WTC11 (cell line): Measurements from ENCODE around the gene ASIC3. TPM values are rescaled to one million over a fixed set of nuclear protein-coding genes. Genes with fewer than 3 reads are reported as not detected.

ENCODE experiments used
- ATF1 ChIP-seq: sonication (generic); formaldehyde crosslinking; IDR thresholded peaks from 2 replicates; pipeline ENCODE4 v1.8.1; 2023; ENCODE audit warnings: mild to moderate bottlenecking, moderate library complexity, missing genetic modification reagents
- GRHL2 ChIP-seq: fragments of 250-450 bp; sonication (Bioruptor Pico); IDR thresholded peaks from 2 replicates; pipeline ENCODE4 v1.8.0; 2022; ENCODE audit warnings: mild to moderate bottlenecking, moderate library complexity; ENCODE audit not compliant: insufficient replicate concordance, severe bottlenecking
- GTF2I ChIP-seq: fragments of 250-450 bp; sonication (Bioruptor Pico); conservative IDR thresholded peaks from 2 replicates; pipeline ENCODE4 v1.4.0; 2021; ENCODE audit warnings: mild to moderate bottlenecking
- HMGA2 ChIP-seq: fragments of 250-450 bp; sonication (Bioruptor Pico); IDR thresholded peaks from 2 replicates; pipeline ENCODE4 v1.4.0; 2021; ENCODE audit warnings: mild to moderate bottlenecking, moderate library complexity
- MXD4 ChIP-seq: fragments of 250-450 bp; sonication (Bioruptor Pico); IDR thresholded peaks from 2 replicates; pipeline ENCODE4 v1.8.0; 2021; ENCODE audit warnings: mild to moderate bottlenecking, moderate library complexity, borderline replicate concordance
- NFATC4 ChIP-seq: fragments of 250-450 bp; sonication (Bioruptor Pico); IDR thresholded peaks from 2 replicates; pipeline ENCODE4 v1.9.0; 2021; ENCODE audit warnings: mild to moderate bottlenecking
- SMAD3 ChIP-seq: sonication (generic); formaldehyde crosslinking; IDR thresholded peaks from 2 replicates; pipeline ENCODE4 v1.8.0; 2022; ENCODE audit warnings: missing genetic modification reagents, mild to moderate bottlenecking, borderline replicate concordance
- SMAD4 ChIP-seq: sonication (generic); formaldehyde crosslinking; IDR thresholded peaks from 2 replicates; pipeline ENCODE4 v1.8.0; 2022; ENCODE audit warnings: mild to moderate bottlenecking, missing genetic modification reagents
- TCF7 ChIP-seq: sonication (generic); formaldehyde crosslinking; IDR thresholded peaks from 2 replicates; pipeline ENCODE4 v1.8.0; 2022; ENCODE audit warnings: mild to moderate bottlenecking, low read depth, missing genetic modification reagents, moderate library complexity
- ZNF263 ChIP-seq: sonication (generic); formaldehyde crosslinking; IDR thresholded peaks from 2 replicates; pipeline ENCODE4 v1.8.1; 2022; ENCODE audit warnings: low read depth, mild to moderate bottlenecking, moderate library complexity, missing genetic modification reagents
- ZNF423 ChIP-seq: fragments of 250-450 bp; sonication (Bioruptor Pico); IDR thresholded peaks from 2 replicates; pipeline ENCODE4 v2.1.2; 2022; ENCODE audit warnings: mild to moderate bottlenecking, moderate library complexity
- total RNA-seq: library from RNA; stranded (reverse); gene quantifications from 3 replicates; pipeline ENCODE4 v1.2.3, GENCODE V29; 2021
- TF ChIP-seq, protein P1 (sequence below): sonication (generic); formaldehyde crosslinking; IDR thresholded peaks from 2 replicates; pipeline ENCODE4 v1.8.0; 2023; ENCODE audit warnings: missing genetic modification reagents
- TF ChIP-seq, protein P2 (sequence below): sonication (generic); formaldehyde crosslinking; IDR thresholded peaks from 2 replicates; pipeline ENCODE4 v1.8.1; 2023; ENCODE audit warnings: mild to moderate bottlenecking, missing genetic modification reagents, moderate library complexity
- TF ChIP-seq, protein P3 (sequence below): sonication (generic); formaldehyde crosslinking; IDR thresholded peaks from 2 replicates; pipeline ENCODE4 v1.8.1; 2023; ENCODE audit warnings: mild to moderate bottlenecking, moderate library complexity, missing genetic modification reagents
- TF ChIP-seq, protein P4 (sequence below): sonication (generic); formaldehyde crosslinking; IDR thresholded peaks from 2 replicates; pipeline ENCODE4 v1.8.1; 2023; ENCODE audit warnings: mild to moderate bottlenecking, missing genetic modification reagents
- TF ChIP-seq, protein P5 (sequence below): sonication (generic); formaldehyde crosslinking; IDR thresholded peaks from 2 replicates; pipeline ENCODE4 v1.8.0; 2022; ENCODE audit warnings: missing genetic modification reagents
- TF ChIP-seq, protein P6 (sequence below): sonication (generic); formaldehyde crosslinking; IDR thresholded peaks from 2 replicates; pipeline ENCODE4 v1.8.0; 2023; ENCODE audit warnings: missing genetic modification reagents, mild to moderate bottlenecking, borderline replicate concordance
- TF ChIP-seq, protein P7 (sequence below): sonication (generic); formaldehyde crosslinking; conservative IDR thresholded peaks from 2 replicates; pipeline ENCODE4 v1.8.1; 2023; ENCODE audit warnings: mild to moderate bottlenecking, low read depth, missing genetic modification reagents, moderate library complexity
- TF ChIP-seq, protein P8 (sequence below): sonication (generic); formaldehyde crosslinking; IDR thresholded peaks from 2 replicates; pipeline ENCODE4 v1.8.1; 2022; ENCODE audit warnings: mild to moderate bottlenecking, moderate library complexity, missing genetic modification reagents
- TF ChIP-seq, protein P9 (sequence below): sonication (generic); formaldehyde crosslinking; IDR thresholded peaks from 2 replicates; pipeline ENCODE4 v1.8.0; 2022; ENCODE audit warnings: mild to moderate bottlenecking, missing genetic modification reagents

Gene ASIC3
- total RNA-seq, 1 experiment from 2014 or later: 5.5 TPM

DNA sequence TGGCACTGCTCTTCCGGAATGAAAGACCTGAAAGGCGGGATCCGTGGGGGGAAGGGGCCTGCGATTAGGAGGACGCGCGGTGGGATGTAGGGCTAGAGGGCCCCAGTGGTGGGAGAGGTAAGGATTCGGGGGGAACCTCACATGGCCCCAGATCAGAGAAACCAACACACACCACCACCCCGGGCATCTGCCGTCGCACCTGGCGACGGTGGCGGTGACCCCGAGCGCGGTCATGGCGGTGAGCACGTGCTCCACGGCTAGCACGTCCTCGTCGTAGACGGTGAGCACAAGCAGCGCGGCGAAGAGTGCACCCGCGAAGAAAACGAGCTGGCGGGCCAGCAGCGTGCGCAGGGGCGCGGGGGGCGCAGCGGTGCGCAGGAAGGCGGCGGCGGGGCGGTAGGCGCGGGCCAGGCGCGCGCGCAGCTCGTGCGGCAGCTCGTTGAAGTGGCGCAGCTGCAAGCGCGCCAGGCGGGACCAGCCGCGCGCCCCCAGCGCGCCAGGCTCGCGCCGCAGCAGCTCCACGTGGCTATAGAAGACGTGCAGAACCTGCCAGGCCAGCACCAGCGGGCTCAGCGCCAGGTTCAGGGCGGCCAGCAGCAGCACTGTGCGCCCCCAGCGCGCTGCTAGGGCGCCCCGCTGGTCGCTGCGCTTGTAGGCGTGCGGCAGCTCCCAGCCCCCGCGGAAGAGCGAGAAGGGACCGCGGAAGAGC lies 29.8 kb upstream of the ASIC3 start (continued):
- no peak for TF ChIP-seq GRHL2 (CRISPR knock-in tag)
- TF ChIP-seq GTF2I: no peak
- TF ChIP-seq, protein P1, sequence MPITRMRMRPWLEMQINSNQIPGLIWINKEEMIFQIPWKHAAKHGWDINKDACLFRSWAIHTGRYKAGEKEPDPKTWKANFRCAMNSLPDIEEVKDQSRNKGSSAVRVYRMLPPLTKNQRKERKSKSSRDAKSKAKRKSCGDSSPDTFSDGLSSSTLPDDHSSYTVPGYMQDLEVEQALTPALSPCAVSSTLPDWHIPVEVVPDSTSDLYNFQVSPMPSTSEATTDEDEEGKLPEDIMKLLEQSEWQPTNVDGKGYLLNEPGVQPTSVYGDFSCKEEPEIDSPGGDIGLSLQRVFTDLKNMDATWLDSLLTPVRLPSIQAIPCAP: peak; percentile 99
- TF ChIP-seq, protein P2, sequence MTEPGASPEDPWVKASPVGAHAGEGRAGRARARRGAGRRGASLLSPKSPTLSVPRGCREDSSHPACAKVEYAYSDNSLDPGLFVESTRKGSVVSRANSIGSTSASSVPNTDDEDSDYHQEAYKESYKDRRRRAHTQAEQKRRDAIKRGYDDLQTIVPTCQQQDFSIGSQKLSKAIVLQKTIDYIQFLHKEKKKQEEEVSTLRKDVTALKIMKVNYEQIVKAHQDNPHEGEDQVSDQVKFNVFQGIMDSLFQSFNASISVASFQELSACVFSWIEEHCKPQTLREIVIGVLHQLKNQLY (CRISPR knock-in tag): peak; percentile 89
- TF ChIP-seq, protein P3, sequence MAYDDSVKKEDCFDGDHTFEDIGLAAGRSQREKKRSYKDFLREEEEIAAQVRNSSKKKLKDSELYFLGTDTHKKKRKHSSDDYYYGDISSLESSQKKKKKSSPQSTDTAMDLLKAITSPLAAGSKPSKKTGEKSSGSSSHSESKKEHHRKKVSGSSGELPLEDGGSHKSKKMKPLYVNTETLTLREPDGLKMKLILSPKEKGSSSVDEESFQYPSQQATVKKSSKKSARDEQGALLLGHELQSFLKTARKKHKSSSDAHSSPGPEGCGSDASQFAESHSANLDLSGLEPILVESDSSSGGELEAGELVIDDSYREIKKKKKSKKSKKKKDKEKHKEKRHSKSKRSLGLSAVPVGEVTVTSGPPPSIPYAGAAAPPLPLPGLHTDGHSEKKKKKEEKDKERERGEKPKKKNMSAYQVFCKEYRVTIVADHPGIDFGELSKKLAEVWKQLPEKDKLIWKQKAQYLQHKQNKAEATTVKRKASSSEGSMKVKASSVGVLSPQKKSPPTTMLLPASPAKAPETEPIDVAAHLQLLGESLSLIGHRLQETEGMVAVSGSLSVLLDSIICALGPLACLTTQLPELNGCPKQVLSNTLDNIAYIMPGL (CRISPR knock-in tag): peak; percentile 89
- TF ChIP-seq ATF1 (CRISPR knock-in tag): peak; percentile 89; the same call in 1 of the 2 replicates
- peak; percentile 99 for TF ChIP-seq TCF7 (CRISPR knock-in tag)
- no peak for TF ChIP-seq NFATC4 (CRISPR knock-in tag)
- TF ChIP-seq, protein P4, sequence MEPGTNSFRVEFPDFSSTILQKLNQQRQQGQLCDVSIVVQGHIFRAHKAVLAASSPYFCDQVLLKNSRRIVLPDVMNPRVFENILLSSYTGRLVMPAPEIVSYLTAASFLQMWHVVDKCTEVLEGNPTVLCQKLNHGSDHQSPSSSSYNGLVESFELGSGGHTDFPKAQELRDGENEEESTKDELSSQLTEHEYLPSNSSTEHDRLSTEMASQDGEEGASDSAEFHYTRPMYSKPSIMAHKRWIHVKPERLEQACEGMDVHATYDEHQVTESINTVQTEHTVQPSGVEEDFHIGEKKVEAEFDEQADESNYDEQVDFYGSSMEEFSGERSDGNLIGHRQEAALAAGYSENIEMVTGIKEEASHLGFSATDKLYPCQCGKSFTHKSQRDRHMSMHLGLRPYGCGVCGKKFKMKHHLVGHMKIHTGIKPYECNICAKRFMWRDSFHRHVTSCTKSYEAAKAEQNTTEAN (CRISPR knock-in tag): peak; percentile 99
- TF ChIP-seq, protein P5, sequence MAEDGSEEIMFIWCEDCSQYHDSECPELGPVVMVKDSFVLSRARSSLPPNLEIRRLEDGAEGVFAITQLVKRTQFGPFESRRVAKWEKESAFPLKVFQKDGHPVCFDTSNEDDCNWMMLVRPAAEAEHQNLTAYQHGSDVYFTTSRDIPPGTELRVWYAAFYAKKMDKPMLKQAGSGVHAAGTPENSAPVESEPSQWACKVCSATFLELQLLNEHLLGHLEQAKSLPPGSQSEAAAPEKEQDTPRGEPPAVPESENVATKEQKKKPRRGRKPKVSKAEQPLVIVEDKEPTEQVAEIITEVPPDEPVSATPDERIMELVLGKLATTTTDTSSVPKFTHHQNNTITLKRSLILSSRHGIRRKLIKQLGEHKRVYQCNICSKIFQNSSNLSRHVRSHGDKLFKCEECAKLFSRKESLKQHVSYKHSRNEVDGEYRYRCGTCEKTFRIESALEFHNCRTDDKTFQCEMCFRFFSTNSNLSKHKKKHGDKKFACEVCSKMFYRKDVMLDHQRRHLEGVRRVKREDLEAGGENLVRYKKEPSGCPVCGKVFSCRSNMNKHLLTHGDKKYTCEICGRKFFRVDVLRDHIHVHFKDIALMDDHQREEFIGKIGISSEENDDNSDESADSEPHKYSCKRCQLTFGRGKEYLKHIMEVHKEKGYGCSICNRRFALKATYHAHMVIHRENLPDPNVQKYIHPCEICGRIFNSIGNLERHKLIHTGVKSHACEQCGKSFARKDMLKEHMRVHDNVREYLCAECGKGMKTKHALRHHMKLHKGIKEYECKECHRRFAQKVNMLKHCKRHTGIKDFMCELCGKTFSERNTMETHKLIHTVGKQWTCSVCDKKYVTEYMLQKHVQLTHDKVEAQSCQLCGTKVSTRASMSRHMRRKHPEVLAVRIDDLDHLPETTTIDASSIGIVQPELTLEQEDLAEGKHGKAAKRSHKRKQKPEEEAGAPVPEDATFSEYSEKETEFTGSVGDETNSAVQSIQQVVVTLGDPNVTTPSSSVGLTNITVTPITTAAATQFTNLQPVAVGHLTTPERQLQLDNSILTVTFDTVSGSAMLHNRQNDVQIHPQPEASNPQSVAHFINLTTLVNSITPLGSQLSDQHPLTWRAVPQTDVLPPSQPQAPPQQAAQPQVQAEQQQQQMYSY (CRISPR knock-in tag): peak; percentile 81
- no peak for TF ChIP-seq ZNF423 (CRISPR knock-in tag)
- TF ChIP-seq, protein P6, sequence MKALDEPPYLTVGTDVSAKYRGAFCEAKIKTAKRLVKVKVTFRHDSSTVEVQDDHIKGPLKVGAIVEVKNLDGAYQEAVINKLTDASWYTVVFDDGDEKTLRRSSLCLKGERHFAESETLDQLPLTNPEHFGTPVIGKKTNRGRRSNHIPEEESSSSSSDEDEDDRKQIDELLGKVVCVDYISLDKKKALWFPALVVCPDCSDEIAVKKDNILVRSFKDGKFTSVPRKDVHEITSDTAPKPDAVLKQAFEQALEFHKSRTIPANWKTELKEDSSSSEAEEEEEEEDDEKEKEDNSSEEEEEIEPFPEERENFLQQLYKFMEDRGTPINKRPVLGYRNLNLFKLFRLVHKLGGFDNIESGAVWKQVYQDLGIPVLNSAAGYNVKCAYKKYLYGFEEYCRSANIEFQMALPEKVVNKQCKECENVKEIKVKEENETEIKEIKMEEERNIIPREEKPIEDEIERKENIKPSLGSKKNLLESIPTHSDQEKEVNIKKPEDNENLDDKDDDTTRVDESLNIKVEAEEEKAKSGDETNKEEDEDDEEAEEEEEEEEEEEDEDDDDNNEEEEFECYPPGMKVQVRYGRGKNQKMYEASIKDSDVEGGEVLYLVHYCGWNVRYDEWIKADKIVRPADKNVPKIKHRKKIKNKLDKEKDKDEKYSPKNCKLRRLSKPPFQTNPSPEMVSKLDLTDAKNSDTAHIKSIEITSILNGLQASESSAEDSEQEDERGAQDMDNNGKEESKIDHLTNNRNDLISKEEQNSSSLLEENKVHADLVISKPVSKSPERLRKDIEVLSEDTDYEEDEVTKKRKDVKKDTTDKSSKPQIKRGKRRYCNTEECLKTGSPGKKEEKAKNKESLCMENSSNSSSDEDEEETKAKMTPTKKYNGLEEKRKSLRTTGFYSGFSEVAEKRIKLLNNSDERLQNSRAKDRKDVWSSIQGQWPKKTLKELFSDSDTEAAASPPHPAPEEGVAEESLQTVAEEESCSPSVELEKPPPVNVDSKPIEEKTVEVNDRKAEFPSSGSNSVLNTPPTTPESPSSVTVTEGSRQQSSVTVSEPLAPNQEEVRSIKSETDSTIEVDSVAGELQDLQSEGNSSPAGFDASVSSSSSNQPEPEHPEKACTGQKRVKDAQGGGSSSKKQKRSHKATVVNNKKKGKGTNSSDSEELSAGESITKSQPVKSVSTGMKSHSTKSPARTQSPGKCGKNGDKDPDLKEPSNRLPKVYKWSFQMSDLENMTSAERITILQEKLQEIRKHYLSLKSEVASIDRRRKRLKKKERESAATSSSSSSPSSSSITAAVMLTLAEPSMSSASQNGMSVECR (CRISPR knock-in tag): peak; percentile 99
- TF ChIP-seq ZNF263: peak; percentile 86
- peak; percentile 93 for TF ChIP-seq SMAD4 (CRISPR knock-in tag)
- peak; percentile 99 for TF ChIP-seq SMAD3
- TF ChIP-seq, protein P7, sequence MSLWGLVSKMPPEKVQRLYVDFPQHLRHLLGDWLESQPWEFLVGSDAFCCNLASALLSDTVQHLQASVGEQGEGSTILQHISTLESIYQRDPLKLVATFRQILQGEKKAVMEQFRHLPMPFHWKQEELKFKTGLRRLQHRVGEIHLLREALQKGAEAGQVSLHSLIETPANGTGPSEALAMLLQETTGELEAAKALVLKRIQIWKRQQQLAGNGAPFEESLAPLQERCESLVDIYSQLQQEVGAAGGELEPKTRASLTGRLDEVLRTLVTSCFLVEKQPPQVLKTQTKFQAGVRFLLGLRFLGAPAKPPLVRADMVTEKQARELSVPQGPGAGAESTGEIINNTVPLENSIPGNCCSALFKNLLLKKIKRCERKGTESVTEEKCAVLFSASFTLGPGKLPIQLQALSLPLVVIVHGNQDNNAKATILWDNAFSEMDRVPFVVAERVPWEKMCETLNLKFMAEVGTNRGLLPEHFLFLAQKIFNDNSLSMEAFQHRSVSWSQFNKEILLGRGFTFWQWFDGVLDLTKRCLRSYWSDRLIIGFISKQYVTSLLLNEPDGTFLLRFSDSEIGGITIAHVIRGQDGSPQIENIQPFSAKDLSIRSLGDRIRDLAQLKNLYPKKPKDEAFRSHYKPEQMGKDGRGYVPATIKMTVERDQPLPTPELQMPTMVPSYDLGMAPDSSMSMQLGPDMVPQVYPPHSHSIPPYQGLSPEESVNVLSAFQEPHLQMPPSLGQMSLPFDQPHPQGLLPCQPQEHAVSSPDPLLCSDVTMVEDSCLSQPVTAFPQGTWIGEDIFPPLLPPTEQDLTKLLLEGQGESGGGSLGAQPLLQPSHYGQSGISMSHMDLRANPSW (CRISPR knock-in tag): no peak
- TF ChIP-seq, protein P8, sequence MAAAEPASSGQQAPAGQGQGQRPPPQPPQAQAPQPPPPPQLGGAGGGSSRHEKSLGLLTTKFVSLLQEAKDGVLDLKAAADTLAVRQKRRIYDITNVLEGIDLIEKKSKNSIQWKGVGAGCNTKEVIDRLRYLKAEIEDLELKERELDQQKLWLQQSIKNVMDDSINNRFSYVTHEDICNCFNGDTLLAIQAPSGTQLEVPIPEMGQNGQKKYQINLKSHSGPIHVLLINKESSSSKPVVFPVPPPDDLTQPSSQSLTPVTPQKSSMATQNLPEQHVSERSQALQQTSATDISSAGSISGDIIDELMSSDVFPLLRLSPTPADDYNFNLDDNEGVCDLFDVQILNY (CRISPR knock-in tag): peak; percentile 98
- no peak for TF ChIP-seq MXD4 (CRISPR knock-in tag)
- TF ChIP-seq, protein P9, sequence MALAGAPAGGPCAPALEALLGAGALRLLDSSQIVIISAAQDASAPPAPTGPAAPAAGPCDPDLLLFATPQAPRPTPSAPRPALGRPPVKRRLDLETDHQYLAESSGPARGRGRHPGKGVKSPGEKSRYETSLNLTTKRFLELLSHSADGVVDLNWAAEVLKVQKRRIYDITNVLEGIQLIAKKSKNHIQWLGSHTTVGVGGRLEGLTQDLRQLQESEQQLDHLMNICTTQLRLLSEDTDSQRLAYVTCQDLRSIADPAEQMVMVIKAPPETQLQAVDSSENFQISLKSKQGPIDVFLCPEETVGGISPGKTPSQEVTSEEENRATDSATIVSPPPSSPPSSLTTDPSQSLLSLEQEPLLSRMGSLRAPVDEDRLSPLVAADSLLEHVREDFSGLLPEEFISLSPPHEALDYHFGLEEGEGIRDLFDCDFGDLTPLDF (CRISPR knock-in tag): peak; percentile 98
- TF ChIP-seq HMGA2 (CRISPR knock-in tag): no peak
